ENCODE measurements around the gene UNC5A.

The UNC5A gene

DNA sequence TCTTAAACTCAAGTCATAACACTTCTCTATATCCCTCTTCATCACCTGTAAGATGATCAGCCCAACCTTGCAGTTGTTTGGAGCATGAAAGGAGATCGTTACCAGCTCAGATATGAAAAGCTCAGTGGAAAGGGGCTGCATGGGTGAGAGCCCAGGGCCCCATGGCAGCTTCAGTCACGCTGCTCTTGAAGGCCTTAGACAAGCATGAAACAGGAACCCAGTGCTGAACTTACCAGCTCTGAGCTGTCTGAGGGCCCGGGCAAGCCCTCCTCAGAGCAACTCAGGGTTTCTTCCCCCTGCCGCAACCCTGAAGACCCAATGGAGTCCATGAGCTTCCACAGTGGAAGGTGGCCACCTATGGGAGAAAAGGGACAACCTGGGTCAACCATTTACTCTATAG lies 85.5 kb downstream of the UNC5A start:
- DNase-seq (ENCODE audit: low read depth): no peak
- H3K4me3 ChIP-seq (ENCODE audit: low read depth, low read length): no peak overlapping the region
- TF ChIP-seq CTCF (IDR thresholded peaks at IDR 0.05; ENCODE audit: control insufficient read depth, extremely low read depth, insufficient read depth): no peak

DNA sequence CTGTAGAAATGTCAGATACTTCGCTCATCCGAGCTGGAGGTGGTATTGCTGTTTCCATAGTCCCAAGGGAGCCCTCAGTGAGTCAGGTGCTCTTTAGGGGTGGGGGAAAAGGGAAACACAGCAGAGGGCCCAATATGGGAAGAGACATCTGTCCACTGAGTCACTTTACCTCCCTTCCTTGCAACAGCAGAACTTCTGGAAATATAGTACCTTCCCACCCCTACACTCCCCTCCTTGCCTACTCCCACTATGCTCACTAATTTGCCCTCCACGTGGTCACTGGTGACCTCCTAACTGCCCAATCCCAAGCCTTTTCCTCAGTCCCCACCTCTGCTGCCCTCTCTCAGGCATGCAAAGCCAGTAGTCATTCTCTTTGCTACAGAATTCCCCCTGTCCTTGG lies 86.9 kb downstream of the UNC5A start:
- no peak for TF ChIP-seq CTCF (IDR thresholded peaks at IDR 0.05; ENCODE audit: control insufficient read depth, extremely low read depth, insufficient read depth)
- no peak overlapping the region for H3K4me3 ChIP-seq (ENCODE audit: low read depth, low read length)
- DNase-seq (ENCODE audit: low read depth): no peak

DNA sequence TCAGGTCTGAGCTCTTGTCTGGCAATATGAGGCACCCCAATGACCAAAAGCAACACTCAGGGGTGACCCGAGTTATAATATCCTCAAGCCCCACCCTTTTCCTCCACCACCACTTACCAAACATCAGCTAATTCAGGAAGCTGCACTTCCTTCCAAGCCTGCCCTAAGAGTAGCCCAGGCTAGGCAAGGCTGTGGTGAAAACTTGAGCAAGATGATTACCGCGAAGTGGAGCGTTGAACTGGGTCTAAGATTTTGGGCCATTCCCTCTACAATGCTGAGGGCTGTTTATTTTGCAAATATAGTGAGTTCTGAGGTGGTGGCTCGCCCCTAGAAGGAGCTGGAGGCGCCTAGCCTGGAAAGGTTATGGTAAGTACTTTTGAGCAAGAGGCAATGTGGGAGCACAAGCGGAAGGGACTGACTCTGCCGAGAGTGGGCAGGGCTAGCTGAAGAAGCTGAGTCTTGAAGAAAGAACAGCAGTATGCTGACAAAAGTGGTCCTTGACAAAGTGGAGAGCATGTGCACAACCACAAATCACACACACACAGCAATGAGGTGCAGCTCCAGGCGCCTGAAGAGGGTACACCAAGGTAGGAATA lies 89.0 kb downstream of the UNC5A start, which contains the start of gene HK3:
Gene HK3 (minus strand): TSS at position 51 of the 596 bp plus-strand sequence. CDS start 3,187 bp downstream, outside the sequence.
- no peak for TF ChIP-seq CTCF (IDR thresholded peaks at IDR 0.05; ENCODE audit: control insufficient read depth, extremely low read depth, insufficient read depth)
- DNase-seq (ENCODE audit: low read depth): no peak
- H3K4me3 ChIP-seq (ENCODE audit: low read depth, low read length): no peak within 1 kb of the TSS

- H3K4me3 ChIP-seq (ENCODE audit: low read depth, low read length): no peak overlapping the region
Observed at GRCh38 chr5:176899946-176900779, 89.8 kb downstream of the UNC5A start.

DNA sequence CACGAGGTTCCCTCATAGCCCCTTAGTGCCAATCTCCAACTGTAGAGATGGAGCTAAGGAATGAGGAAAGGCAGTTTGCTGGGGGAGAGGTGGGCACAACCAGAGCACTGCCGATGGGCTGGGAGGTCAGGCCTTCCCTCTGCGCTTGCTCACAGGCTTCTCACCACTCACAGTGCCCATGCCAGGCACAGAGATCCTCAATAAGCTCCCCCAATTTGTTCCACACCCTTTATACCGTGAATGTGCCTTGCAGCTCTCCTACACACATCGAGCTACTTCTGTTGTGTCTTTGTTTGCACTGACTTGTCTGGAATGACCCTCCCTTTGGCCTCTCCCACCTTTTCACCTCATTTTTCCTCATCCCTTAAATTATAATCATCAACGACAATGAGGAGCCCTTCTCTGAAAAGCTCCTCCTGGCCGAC lies 90.4 kb downstream of the UNC5A start:
- DNase-seq (ENCODE audit: low read depth): no peak
- no peak for TF ChIP-seq CTCF (IDR thresholded peaks at IDR 0.05; ENCODE audit: control insufficient read depth, extremely low read depth, insufficient read depth)
- no peak overlapping the region for H3K4me3 ChIP-seq (ENCODE audit: low read depth, low read length)

More at GRCh38 chr5:176899946-176900779, 89.8 kb downstream of the UNC5A start:
- TF ChIP-seq CTCF (IDR thresholded peaks at IDR 0.05; ENCODE audit: control insufficient read depth, extremely low read depth, insufficient read depth): no peak
- DNase-seq (ENCODE audit: low read depth): no peak

DNA sequence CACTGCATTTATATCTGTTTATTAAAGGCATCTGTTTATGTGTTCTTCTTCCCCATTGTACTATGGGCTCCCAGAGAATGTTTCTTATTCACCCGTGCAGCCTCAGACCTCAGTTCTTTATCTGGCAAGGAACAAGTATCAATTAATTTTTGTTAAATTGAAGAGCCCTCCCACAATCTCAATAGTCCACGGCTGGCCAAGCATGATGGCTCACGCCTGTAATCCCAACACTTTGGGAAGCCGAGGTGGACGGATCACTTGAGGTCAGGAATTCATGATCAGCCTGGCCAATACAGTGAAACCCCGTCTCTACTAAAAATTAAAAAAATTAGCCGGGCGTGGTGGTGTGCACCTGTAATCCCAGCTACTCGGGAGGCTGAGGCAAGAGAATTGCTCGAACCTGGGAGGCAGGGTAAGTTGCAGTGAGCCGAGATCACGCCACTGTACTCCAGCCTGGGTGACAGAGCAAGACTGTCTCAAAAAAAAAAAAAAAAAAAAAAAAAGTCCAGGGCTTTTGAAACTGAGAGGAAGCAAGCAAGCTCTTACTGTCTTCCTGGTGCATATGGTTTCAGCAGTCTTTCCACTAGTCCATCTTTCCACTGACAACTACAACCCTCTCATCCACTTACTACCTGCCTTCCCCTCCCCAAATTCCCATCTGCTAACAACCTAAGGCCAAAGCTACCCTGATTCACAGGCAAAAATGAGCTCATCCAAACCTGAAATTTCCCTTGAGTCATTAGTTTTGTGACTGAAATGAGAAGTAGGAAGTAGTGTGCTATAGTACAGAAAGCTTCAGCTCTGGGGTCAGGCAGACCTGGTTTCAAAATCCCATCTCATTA lies 91.1 kb downstream of the UNC5A start:
- H3K4me3 ChIP-seq (ENCODE audit: low read depth, low read length): no peak overlapping the region
- no peak for DNase-seq (ENCODE audit: low read depth)
- TF ChIP-seq CTCF (IDR thresholded peaks at IDR 0.05; ENCODE audit: control insufficient read depth, extremely low read depth, insufficient read depth): no peak

Data from LNCaP clone FGC (cell line).